ENCODE results near the gene PACS1.

Gene PACS1

DNA sequence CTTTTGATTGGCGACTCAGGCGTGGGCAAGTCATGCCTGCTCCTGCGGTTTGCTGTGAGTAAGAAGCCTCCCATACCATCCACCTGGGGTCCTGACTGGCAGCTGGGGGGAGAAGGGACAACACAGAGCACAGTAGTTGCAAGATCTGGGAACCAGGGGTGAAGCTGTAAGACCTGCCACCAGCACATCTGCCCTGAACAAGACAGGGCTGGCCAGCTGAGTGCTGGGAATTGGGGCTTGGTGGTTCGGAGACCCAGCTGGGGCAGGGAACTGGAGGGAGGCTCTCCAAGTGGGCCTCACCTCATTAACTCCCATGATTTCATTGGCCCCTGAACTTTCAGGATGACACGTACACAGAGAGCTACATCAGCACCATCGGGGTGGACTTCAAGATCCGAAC lies 201.7 kb downstream of the PACS1 start:
- Histone ChIP-seq H3K4me2 (ENCODE audit: low read length) (no peak overlapping the region), H3K79me2 (ENCODE audit: control insufficient read depth, low read length) (peaks cover 26% of the 10 kb centered on the region), H3K9me2 (replicated peaks; ENCODE audit: control insufficient read depth, low read length) (no peaks in the 10 kb centered on the region), H3K27me3 (ENCODE audit: control insufficient read depth, low read length) (no peaks in the 10 kb centered on the region), H4K20me1 (ENCODE audit: control insufficient read depth, insufficient read depth, low read depth, low read length) (peaks cover 5% of the 10 kb centered on the region), H3K27ac (ENCODE audit: low read depth, low read length) (no peak overlapping the region), H3F3A (ENCODE audit: control insufficient read depth, insufficient read depth) (peaks cover 5% of the 10 kb centered on the region), H3K4me3 (ENCODE audit: low read length) (no peak overlapping the region), H3K4me1 (ENCODE audit: control insufficient read depth, low read length) (peaks cover 20% of the 10 kb centered on the region), H3K9me3 (ENCODE audit: control insufficient read depth, insufficient read depth, low read length) (no peaks in the 10 kb centered on the region), H3K36me3 (ENCODE audit: control insufficient read depth, low read length) (peaks cover 60% of the 10 kb centered on the region)
- no peak for TF ChIP-seq EZH2phosphoT487 (IDR thresholded peaks at IDR 0.05; ENCODE audit: borderline replicate concordance, low read length)
- TF ChIP-seq, protein P1, sequence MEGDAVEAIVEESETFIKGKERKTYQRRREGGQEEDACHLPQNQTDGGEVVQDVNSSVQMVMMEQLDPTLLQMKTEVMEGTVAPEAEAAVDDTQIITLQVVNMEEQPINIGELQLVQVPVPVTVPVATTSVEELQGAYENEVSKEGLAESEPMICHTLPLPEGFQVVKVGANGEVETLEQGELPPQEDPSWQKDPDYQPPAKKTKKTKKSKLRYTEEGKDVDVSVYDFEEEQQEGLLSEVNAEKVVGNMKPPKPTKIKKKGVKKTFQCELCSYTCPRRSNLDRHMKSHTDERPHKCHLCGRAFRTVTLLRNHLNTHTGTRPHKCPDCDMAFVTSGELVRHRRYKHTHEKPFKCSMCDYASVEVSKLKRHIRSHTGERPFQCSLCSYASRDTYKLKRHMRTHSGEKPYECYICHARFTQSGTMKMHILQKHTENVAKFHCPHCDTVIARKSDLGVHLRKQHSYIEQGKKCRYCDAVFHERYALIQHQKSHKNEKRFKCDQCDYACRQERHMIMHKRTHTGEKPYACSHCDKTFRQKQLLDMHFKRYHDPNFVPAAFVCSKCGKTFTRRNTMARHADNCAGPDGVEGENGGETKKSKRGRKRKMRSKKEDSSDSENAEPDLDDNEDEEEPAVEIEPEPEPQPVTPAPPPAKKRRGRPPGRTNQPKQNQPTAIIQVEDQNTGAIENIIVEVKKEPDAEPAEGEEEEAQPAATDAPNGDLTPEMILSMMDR (IDR thresholded peaks at IDR 0.05; ENCODE audit: low read depth, low read length, poor library complexity, severe bottlenecking), result no peak

DNA sequence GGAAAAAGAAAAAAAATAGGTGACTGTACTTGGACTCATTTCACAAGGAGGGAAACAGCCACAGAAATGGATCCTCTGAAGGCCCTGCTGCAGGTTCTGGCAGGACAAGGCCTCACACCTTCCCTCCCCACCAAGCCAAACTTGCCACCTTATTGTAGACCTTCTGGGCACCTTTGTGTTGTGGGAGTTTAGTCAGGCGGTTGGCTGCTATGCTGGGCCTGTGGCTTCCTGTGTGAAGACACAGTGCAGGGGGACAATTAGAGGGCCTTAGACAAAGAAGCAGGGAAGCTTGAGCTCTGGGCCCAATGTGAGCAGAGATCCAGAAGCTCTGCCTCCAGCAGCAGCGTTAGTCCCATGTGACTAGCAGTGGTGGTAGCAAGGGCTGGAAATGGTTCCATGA lies 202.5 kb downstream of the PACS1 start:
- no peaks in the 10 kb centered on the region for H3K9me2 ChIP-seq (replicated peaks; ENCODE audit: control insufficient read depth, low read length)
- TF ChIP-seq, protein P1 (IDR thresholded peaks at IDR 0.05; ENCODE audit: low read depth, low read length, poor library complexity, severe bottlenecking), result no peak
- no peak for TF ChIP-seq EZH2phosphoT487 (IDR thresholded peaks at IDR 0.05; ENCODE audit: borderline replicate concordance, low read length)

DNA sequence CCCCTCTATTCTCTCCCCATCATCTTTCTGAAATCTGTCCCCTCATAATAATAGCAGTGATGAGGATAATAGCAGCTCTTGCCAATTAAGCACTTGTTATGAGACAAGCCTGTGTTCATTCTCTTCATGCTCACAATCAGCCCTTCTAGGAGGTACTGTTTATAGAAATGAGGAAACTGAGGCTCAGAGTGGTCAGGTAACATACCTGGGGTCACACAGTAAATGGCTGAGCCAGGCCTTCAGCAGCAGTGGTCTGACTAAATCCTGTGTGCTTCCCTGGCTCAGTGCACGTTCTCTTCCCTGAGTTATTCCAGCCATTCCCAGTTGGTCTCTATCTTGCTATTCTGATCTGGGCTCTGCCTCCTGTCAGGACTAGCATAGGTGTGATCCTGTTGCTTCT lies 204.1 kb downstream of the PACS1 start:
- Histone ChIP-seq H3K36me3 (ENCODE audit: control insufficient read depth, low read length) (peaks cover 53% of the 10 kb centered on the region), H3F3A (ENCODE audit: control insufficient read depth, insufficient read depth) (no peaks in the 10 kb centered on the region)

More for the DNA sequence above, 202.5 kb downstream of the PACS1 start:
- Histone ChIP-seq H3F3A (ENCODE audit: control insufficient read depth, insufficient read depth) (peaks cover 3% of the 10 kb centered on the region), H3K4me1 (ENCODE audit: control insufficient read depth, low read length) (peaks cover 18% of the 10 kb centered on the region), H3K27ac (ENCODE audit: low read depth, low read length) (no peak overlapping the region), H3K27me3 (ENCODE audit: control insufficient read depth, low read length) (no peaks in the 10 kb centered on the region), H4K20me1 (ENCODE audit: control insufficient read depth, insufficient read depth, low read depth, low read length) (peaks cover 5% of the 10 kb centered on the region), H3K9me3 (ENCODE audit: control insufficient read depth, insufficient read depth, low read length) (no peaks in the 10 kb centered on the region), H3K4me2 (ENCODE audit: low read length) (no peak overlapping the region), H3K4me3 (ENCODE audit: low read length) (no peak overlapping the region), H3K79me2 (ENCODE audit: control insufficient read depth, low read length) (peaks cover 26% of the 10 kb centered on the region), H3K36me3 (ENCODE audit: control insufficient read depth, low read length) (peaks cover 57% of the 10 kb centered on the region)

More for the DNA sequence above, 204.1 kb downstream of the PACS1 start:
- peaks cover 22% of the 10 kb centered on the region for H3K4me1 ChIP-seq (ENCODE audit: control insufficient read depth, low read length)
- peaks cover 20% of the 10 kb centered on the region for H3K79me2 ChIP-seq (ENCODE audit: control insufficient read depth, low read length)
- no peaks in the 10 kb centered on the region for H3K9me2 ChIP-seq (replicated peaks; ENCODE audit: control insufficient read depth, low read length)
- peaks cover 5% of the 10 kb centered on the region for H4K20me1 ChIP-seq (ENCODE audit: control insufficient read depth, insufficient read depth, low read depth, low read length)
- H3K4me3 ChIP-seq (ENCODE audit: low read length), result no peak overlapping the region
- TF ChIP-seq, protein P1 (IDR thresholded peaks at IDR 0.05; ENCODE audit: low read depth, low read length, poor library complexity, severe bottlenecking), result no peak
- TF ChIP-seq EZH2phosphoT487 (IDR thresholded peaks at IDR 0.05; ENCODE audit: borderline replicate concordance, low read length), result no peak
- H3K27me3 ChIP-seq (ENCODE audit: control insufficient read depth, low read length), result no peaks in the 10 kb centered on the region
- no peaks in the 10 kb centered on the region for H3K9me3 ChIP-seq (ENCODE audit: control insufficient read depth, insufficient read depth, low read length)
- no peak overlapping the region for H3K4me2 ChIP-seq (ENCODE audit: low read length)
- no peak overlapping the region for H3K27ac ChIP-seq (ENCODE audit: low read depth, low read length)
